Tibial artery (tissue), 4 donors: ENCODE data around the gene LAMA2.
A peak's percentile ranks its signal among the peaks of the same experiment; 100 is the strongest.

Source experiments
- DNase-seq, 2 donors: peaks; one replicate each; pipeline ENCODE4 v3.0.0-alpha.2; 2019
- H3K27ac ChIP-seq, 2 donors: fragments of 200-600 bp; sonication (generic) in 1 of 2; 1 replicate in 1 of 2; 2 replicates in 1 of 2; pipeline ENCODE4 v1.5.1; 2018 to 2019; ENCODE audit warnings: mild to moderate bottlenecking in 1 of 2
- H3K27me3 ChIP-seq, 2 donors: fragments of 200-600 bp; sonication (generic) in 1 of 2; one replicate each; pipeline versions ENCODE4 v1.5.1 to v1.6.0; 2016 to 2019
- H3K36me3 ChIP-seq, 3 donors: fragments of 200-600 bp; sonication (generic) in 2 of 3; one replicate each; pipeline ENCODE4 v1.5.1; 2016 to 2019; ENCODE audit warnings: mild to moderate bottlenecking in 2 of 3
- H3K4me1 ChIP-seq, 4 donors: fragments of 200-600 bp; sonication (generic) in 2 of 4; 1 replicate in 3 of 4; 2 replicates in 1 of 4; pipeline ENCODE4 v1.5.1; 2016 to 2019
- H3K4me3 ChIP-seq, 2 donors: fragments of 200-600 bp; sonication (generic) in 1 of 2; 1 replicate in 1 of 2; 2 replicates in 1 of 2; pipeline ENCODE4 v1.5.1; 2018 to 2019; ENCODE audit warnings: mild to moderate bottlenecking in 2 of 2
- H3K9me3 ChIP-seq, 3 donors: fragments of 200-600 bp; sonication (generic) in 1 of 3; one replicate each; pipeline ENCODE4 v1.5.1; 2016 to 2019
- intact Hi-C: fragments of 100-400 bp; cut with DNase I; formaldehyde crosslinking; loops from one replicate; pipeline ENCODE4 v1.15.0; 2023; ENCODE audit warnings: low total_unique reads
- TF ChIP-seq, protein P1 (sequence below), 2 experiments: fragments of 200-600 bp in 1 of 2; fragments of 450-650 bp in 1 of 2; IDR thresholded peaks; one replicate each; pipeline ENCODE4 v1.5.1; 2017 to 2019; ENCODE audit warnings: antibody characterized with exemption in 2 of 2, mild to moderate bottlenecking in 1 of 2, moderate library complexity in 1 of 2

Gene LAMA2

DNA sequence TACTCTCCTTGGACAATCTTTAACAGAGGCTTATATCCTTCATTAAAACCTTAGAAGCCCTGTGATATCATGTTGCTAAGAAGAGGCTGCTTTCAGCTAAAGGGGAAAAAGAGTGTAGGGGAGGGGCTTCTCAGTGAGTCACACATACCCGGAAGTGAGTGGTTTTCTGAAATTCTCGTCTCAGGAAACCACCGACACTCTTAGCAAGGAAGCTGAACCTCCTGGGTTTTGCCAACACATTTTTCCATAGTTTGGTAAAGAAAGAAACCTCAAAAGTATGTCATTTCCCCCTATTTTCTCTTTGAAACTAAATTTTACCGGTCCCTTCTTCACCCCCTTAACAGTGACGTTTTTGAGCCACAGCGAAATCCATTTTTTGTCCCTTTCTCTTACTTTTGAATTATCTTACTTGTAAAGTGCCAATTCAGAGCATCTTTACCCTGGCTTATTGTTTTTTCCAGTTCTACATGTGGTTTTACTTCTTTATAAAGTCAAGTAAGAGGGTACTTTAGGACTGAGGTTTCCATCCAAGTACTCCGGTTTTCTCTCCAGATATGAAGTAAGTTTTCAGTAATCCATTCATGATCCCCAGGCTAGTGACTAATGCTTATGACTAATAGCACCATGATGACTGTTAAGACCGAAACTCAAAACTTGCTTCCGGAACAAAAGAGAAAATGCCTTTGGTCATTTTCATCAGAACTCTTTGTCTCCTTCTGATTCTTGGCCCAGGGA, 607.8 kb downstream of the LAMA2 start:
- TF ChIP-seq, protein P1, sequence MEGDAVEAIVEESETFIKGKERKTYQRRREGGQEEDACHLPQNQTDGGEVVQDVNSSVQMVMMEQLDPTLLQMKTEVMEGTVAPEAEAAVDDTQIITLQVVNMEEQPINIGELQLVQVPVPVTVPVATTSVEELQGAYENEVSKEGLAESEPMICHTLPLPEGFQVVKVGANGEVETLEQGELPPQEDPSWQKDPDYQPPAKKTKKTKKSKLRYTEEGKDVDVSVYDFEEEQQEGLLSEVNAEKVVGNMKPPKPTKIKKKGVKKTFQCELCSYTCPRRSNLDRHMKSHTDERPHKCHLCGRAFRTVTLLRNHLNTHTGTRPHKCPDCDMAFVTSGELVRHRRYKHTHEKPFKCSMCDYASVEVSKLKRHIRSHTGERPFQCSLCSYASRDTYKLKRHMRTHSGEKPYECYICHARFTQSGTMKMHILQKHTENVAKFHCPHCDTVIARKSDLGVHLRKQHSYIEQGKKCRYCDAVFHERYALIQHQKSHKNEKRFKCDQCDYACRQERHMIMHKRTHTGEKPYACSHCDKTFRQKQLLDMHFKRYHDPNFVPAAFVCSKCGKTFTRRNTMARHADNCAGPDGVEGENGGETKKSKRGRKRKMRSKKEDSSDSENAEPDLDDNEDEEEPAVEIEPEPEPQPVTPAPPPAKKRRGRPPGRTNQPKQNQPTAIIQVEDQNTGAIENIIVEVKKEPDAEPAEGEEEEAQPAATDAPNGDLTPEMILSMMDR (IDR thresholded peaks at IDR 0.05), result no peak
- Histone ChIP-seq H3K27ac (peak overlapping the region; percentile 71 to 81), H3K4me3 (peak overlapping the region; percentile 33 to 47), H3K4me1 (peaks cover 0 to 21% (median 14%) of the 10 kb centered on the region in 4 donors), H3K9me3 (no peaks in the 10 kb centered on the region), H3K36me3 (peaks cover 0 to 11% (median 0%) of the 10 kb centered on the region in 3 donors), H3K27me3 (no peaks in the 10 kb centered on the region)
- peak in 1 of 2 donors; percentile 60 for DNase-seq
- intact Hi-C loops, result no loop called here

DNA sequence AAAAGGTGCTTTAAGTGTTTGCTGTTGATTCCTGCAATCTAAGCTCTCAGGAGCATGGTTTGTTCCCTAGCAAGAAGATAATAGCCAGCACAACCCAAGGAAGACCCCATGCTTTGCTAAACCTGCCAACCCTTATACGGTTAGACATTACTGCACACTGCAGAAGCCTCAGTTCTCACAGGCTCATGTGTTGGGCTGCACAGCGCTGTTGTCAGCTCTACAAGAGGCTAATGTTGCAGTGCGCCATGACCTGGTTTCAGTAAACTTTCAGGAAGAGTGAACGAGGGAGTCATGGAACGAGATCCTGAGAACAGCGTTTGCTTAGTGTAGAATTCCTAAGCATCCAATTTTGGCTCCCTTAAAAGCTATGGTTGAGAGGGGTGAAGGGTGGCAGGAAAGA, 608.5 kb downstream of the LAMA2 start:
- intact Hi-C loops, result no loop called here
- TF ChIP-seq, protein P1 (IDR thresholded peaks at IDR 0.05), result no peak
- Histone ChIP-seq H3K4me3 (peak overlapping the region in 1 of 2 donors; percentile 47), H3K9me3 (no peaks in the 10 kb centered on the region), H3K36me3 (peaks cover 0 to 11% (median 0%) of the 10 kb centered on the region in 3 donors), H3K27me3 (no peaks in the 10 kb centered on the region), H3K4me1 (peaks cover 0 to 21% (median 14%) of the 10 kb centered on the region in 4 donors), H3K27ac (peak overlapping the region; percentile 71 to 81)
- no peak for DNase-seq

DNA sequence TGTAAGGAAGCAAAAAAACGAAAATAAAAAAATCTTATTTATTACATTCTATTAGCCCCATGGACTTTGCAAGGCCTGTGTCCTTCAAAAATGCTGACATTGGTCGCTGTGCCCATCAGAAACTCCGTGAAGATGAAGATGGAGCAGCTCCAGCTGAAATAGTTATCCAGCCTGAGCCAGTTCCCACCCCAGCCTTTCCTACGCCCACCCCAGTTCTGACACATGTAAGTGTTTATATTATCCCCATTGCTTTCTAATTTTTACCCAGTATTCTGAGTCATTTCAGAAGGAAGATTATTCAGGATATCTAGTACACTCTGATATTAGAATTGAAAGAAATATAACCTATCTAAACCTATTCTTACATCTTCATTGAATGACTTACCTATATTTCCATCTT, 609.3 kb downstream of the LAMA2 start:
- no peak overlapping the region for H3K27ac ChIP-seq
- no peaks in the 10 kb centered on the region for H3K9me3 ChIP-seq
- intact Hi-C loops, result no loop called here
- TF ChIP-seq, protein P1 (IDR thresholded peaks at IDR 0.05), result no peak
- H3K4me1 ChIP-seq, result peaks cover 0 to 21% (median 14%) of the 10 kb centered on the region in 4 donors
- DNase-seq, result no peak
- no peak overlapping the region for H3K4me3 ChIP-seq
- no peaks in the 10 kb centered on the region for H3K27me3 ChIP-seq
- H3K36me3 ChIP-seq, result peaks cover 0 to 11% (median 0%) of the 10 kb centered on the region in 3 donors

DNA sequence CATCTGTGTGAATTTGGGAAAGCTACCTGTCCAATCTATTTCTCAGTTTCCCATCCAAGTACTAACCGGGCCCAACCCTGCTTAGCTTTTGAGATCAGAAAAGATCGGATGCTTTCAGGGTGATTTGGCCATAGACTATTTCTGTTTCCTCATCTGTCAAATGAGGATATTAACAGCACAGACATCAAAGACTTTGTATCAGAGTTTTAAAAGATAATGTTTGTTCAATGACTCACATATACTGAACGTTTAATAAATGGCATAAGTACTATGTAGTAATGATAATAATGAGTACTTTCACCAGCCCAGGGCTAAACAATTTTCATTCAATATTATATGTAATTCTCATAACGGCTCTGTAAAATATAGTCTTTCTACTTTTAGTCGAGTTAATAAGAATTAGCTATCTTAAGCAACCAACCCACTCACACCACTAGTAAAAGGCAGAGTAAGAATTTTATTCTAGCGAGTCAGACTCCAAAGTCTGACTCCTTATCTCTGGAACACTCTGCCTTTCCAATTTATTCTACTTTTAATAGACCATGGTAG, 610.5 kb downstream of the LAMA2 start:
- DNase-seq, result no peak
- Histone ChIP-seq H3K4me3 (no peak overlapping the region), H3K9me3 (no peaks in the 10 kb centered on the region), H3K36me3 (peaks cover 0 to 11% (median 0%) of the 10 kb centered on the region in 3 donors), H3K4me1 (peaks cover 0 to 21% (median 14%) of the 10 kb centered on the region in 4 donors), H3K27me3 (no peaks in the 10 kb centered on the region), H3K27ac (no peak overlapping the region)
- intact Hi-C loops, result no loop called here
- TF ChIP-seq, protein P1 (IDR thresholded peaks at IDR 0.05), result no peak

DNA sequence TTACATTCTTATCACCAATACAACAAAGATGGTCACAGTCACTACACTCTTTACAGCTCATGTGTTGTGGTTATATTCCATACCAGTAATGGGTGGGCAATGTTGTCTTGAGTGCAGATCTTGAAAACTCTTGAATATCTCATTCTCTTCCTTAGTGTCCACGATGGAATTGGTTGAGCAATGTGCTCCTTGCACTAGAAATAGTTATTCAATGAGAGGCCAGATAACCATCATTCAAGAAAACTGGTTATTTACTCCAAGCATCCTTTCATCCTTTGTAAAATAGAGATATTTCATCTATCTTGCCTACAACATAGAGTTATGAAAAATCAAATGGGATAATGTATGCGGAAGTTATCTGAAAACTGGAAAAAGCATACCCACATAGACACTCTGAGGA, 611.2 kb downstream of the LAMA2 start:
- TF ChIP-seq, protein P1 (IDR thresholded peaks at IDR 0.05), result no peak
- H3K4me1 ChIP-seq, result peaks cover 0 to 21% (median 14%) of the 10 kb centered on the region in 4 donors
- no peaks in the 10 kb centered on the region for H3K9me3 ChIP-seq

More for the DNA sequence above, 611.2 kb downstream of the LAMA2 start:
- intact Hi-C loops, result no loop called here
- H3K36me3 ChIP-seq, result peaks cover 0 to 11% (median 0%) of the 10 kb centered on the region in 3 donors
- no peak for DNase-seq
- no peaks in the 10 kb centered on the region for H3K27me3 ChIP-seq
- no peak overlapping the region for H3K4me3 ChIP-seq
- no peak overlapping the region for H3K27ac ChIP-seq
